ENCODE results near the gene CTSZ. TPM values are rescaled to one million over a fixed set of nuclear protein-coding genes. Genes with fewer than 3 reads are reported as not detected.

Gene CTSZ
- total and polyA plus RNA-seq, 2 donors from 2014 or later, result 200 to 234 TPM

GRCh38 chr20:59000326-59000725 is 6.7 kb downstream of the CTSZ start:
- no peak for FAIRE-seq
- peaks cover 0 to 13% (median 10%) of the 10 kb centered on the region in 3 donors for H3K4me1 ChIP-seq (ENCODE audit: control insufficient read depth in 2 of 3, insufficient read depth in 2 of 3, low read depth in 1 of 3, low read length in 3 of 3)
- no peak overlapping the region for H3K9ac ChIP-seq (ENCODE audit: low read length in 3 of 3)
- no peaks in the 10 kb centered on the region for H3K9me3 ChIP-seq (ENCODE audit: control insufficient read depth in 2 of 3, insufficient read depth in 1 of 3, low read length in 3 of 3)
- peak in 1 of 5 donors; percentile 46 for DNase-seq
- intact Hi-C loops (cut with DNase I), result no loop called here
- H3K4me3 ChIP-seq (ENCODE audit: low read length in 3 of 3), result no peak overlapping the region
- no peak overlapping the region for H3K27ac ChIP-seq (ENCODE audit: low read depth in 2 of 2, low read length in 2 of 2)
- no peaks in the 10 kb centered on the region for H3K27me3 ChIP-seq (ENCODE audit: control insufficient read depth, insufficient read depth, low read length)
- peaks cover 1 to 19% (median 15%) of the 10 kb centered on the region in 3 donors for H3K36me3 ChIP-seq (ENCODE audit: control insufficient read depth in 2 of 3, insufficient read depth in 3 of 3, low read length in 3 of 3)
- TF ChIP-seq, protein P1, sequence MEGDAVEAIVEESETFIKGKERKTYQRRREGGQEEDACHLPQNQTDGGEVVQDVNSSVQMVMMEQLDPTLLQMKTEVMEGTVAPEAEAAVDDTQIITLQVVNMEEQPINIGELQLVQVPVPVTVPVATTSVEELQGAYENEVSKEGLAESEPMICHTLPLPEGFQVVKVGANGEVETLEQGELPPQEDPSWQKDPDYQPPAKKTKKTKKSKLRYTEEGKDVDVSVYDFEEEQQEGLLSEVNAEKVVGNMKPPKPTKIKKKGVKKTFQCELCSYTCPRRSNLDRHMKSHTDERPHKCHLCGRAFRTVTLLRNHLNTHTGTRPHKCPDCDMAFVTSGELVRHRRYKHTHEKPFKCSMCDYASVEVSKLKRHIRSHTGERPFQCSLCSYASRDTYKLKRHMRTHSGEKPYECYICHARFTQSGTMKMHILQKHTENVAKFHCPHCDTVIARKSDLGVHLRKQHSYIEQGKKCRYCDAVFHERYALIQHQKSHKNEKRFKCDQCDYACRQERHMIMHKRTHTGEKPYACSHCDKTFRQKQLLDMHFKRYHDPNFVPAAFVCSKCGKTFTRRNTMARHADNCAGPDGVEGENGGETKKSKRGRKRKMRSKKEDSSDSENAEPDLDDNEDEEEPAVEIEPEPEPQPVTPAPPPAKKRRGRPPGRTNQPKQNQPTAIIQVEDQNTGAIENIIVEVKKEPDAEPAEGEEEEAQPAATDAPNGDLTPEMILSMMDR (IDR thresholded peaks at IDR 0.05; ENCODE audit: borderline replicate concordance, extremely low read depth, insufficient read depth), result no peak

DNA sequence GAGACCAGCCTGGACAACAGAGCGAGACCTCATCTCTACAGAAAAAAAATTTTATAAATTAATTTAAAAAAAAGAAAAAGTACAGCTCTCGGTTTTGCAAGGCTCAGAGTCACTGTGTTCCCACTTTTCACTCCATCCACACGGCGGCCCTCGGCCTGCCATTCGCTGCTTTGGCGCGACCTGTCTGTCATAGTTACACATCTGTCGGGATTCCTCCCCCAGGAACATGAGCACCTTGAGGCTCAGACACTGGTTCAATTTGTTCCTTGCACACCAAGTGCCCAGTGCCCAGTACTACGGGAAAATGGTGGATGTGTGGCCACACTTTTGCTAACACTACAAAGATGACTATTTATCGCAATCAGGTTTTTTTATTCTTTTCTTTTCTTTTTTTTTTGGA is 8.4 kb downstream of the CTSZ start:
- Histone ChIP-seq H3K9me3 (ENCODE audit: control insufficient read depth in 2 of 3, insufficient read depth in 1 of 3, low read length in 3 of 3) (no peaks in the 10 kb centered on the region), H3K9ac (ENCODE audit: low read length in 3 of 3) (no peak overlapping the region), H3K27me3 (ENCODE audit: control insufficient read depth, insufficient read depth, low read length) (no peaks in the 10 kb centered on the region), H3K27ac (ENCODE audit: low read depth in 2 of 2, low read length in 2 of 2) (no peak overlapping the region), H3K4me1 (ENCODE audit: control insufficient read depth in 2 of 3, insufficient read depth in 2 of 3, low read depth in 1 of 3, low read length in 3 of 3) (peaks cover 0 to 11% (median 10%) of the 10 kb centered on the region in 3 donors), H3K4me3 (ENCODE audit: low read length in 3 of 3) (no peak overlapping the region), H3K36me3 (ENCODE audit: control insufficient read depth in 2 of 3, insufficient read depth in 3 of 3, low read length in 3 of 3) (peaks cover 3 to 31% (median 22%) of the 10 kb centered on the region in 3 donors)
- TF ChIP-seq, protein P1 (IDR thresholded peaks at IDR 0.05; ENCODE audit: borderline replicate concordance, extremely low read depth, insufficient read depth), result no peak
- DNase-seq (peak in 1 of 5 donors; percentile 27), FAIRE-seq (no peak)
- intact Hi-C loops (cut with DNase I), result no loop called here

GRCh38 chr20:58997141-58997770 is 9.8 kb downstream of the CTSZ start:
- DNase-seq (peak in 1 of 5 donors; percentile 14), FAIRE-seq (no peak)
- Histone ChIP-seq H3K9ac (ENCODE audit: low read length in 3 of 3) (no peak overlapping the region), H3K27me3 (ENCODE audit: control insufficient read depth, insufficient read depth, low read length) (no peaks in the 10 kb centered on the region), H3K9me3 (ENCODE audit: control insufficient read depth in 2 of 3, insufficient read depth in 1 of 3, low read length in 3 of 3) (no peaks in the 10 kb centered on the region), H3K36me3 (ENCODE audit: control insufficient read depth in 2 of 3, insufficient read depth in 3 of 3, low read length in 3 of 3) (peaks cover 11 to 45% (median 32%) of the 10 kb centered on the region in 3 donors), H3K4me1 (ENCODE audit: control insufficient read depth in 2 of 3, insufficient read depth in 2 of 3, low read depth in 1 of 3, low read length in 3 of 3) (peaks cover 0 to 11% (median 10%) of the 10 kb centered on the region in 3 donors), H3K27ac (ENCODE audit: low read depth in 2 of 2, low read length in 2 of 2) (no peak overlapping the region), H3K4me3 (ENCODE audit: low read length in 3 of 3) (no peak overlapping the region)
- TF ChIP-seq, protein P1 (IDR thresholded peaks at IDR 0.05; ENCODE audit: borderline replicate concordance, extremely low read depth, insufficient read depth), result no peak
- intact Hi-C loops (cut with DNase I), result no loop called here
